NB4 (cell line): Measurements from ENCODE around the gene ELP2.

ENCODE experiments used
- DNase-seq: peaks from one replicate; pipeline ENCODE4 v3.0.0; 2010; ENCODE audit warnings: low read depth
- H3K4me3 ChIP-seq: one replicate; pipeline ENCODE4 v1.5.1; 2011; ENCODE audit warnings: mild to moderate bottlenecking, low read depth, low read length, moderate library complexity
- MYC ChIP-seq: IDR thresholded peaks from 2 replicates; pipeline ENCODE4 v1.6.1; 2011; ENCODE audit warnings: low read depth, low read length
- POLR2A ChIP-seq: IDR thresholded peaks from 2 replicates; pipeline ENCODE4 v1.6.1; 2011; ENCODE audit warnings: mild to moderate bottlenecking; ENCODE audit not compliant: insufficient read length; ENCODE audit errors: extremely low read depth
- TF ChIP-seq, protein P1 (sequence below): IDR thresholded peaks from 2 replicates; pipeline ENCODE4 v1.6.1; 2011; ENCODE audit warnings: low read depth, low read length
- TF ChIP-seq, protein P2 (sequence below): IDR thresholded peaks from one replicate; pipeline ENCODE4 v1.5.1; 2012; ENCODE audit warnings: low read depth, low read length

ELP2 gene

DNA sequence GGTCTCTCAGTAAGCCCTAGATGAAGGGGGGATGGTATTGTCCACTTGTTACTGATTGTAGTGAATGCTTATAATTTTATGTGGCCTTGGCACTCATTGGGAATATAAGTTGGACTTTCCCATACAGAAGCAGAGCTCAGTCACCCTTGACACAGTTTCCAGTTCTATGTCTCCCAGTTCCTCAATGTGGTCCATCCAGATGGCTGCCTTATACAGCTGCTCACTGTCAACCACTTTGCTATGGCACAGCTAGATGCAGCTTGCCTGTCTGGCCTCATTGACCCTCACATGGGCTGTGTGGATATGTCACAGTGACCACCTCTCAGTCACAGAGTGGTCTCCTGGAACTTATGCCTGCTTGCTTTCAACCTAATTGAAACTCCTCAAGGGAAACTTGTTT, 22.2 kb upstream of the ELP2 start:
- no peak for DNase-seq
- H3K4me3 ChIP-seq = no peak overlapping the region
- TF ChIP-seq, protein P1, sequence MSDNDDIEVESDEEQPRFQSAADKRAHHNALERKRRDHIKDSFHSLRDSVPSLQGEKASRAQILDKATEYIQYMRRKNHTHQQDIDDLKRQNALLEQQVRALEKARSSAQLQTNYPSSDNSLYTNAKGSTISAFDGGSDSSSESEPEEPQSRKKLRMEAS = no peak
- TF ChIP-seq, protein P2, sequence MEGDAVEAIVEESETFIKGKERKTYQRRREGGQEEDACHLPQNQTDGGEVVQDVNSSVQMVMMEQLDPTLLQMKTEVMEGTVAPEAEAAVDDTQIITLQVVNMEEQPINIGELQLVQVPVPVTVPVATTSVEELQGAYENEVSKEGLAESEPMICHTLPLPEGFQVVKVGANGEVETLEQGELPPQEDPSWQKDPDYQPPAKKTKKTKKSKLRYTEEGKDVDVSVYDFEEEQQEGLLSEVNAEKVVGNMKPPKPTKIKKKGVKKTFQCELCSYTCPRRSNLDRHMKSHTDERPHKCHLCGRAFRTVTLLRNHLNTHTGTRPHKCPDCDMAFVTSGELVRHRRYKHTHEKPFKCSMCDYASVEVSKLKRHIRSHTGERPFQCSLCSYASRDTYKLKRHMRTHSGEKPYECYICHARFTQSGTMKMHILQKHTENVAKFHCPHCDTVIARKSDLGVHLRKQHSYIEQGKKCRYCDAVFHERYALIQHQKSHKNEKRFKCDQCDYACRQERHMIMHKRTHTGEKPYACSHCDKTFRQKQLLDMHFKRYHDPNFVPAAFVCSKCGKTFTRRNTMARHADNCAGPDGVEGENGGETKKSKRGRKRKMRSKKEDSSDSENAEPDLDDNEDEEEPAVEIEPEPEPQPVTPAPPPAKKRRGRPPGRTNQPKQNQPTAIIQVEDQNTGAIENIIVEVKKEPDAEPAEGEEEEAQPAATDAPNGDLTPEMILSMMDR = no peak
- TF ChIP-seq MYC (no peak), POLR2A (no peak)

DNA sequence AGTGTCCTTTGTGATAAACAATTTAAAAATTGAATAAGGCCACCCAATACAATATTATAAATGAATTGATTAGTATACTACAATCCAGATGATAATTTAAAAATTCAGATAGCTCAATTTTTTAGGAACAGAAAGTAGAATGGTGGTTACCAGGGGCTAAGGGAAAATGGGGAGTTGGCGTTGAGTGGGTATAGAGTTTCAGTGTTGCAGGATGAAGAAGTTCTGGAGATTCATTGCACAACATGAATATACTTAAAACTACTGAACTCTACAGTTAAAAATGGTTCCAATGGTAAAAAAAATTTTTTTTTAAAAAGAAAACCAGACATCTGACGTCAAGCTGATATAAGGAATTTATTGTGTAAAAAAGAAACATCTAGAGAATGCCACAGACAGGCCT, 21.5 kb upstream of the ELP2 start:
- DNase-seq = no peak
- no peak overlapping the region for H3K4me3 ChIP-seq
- TF ChIP-seq, protein P2 = no peak
- no peak for TF ChIP-seq POLR2A
- no peak for TF ChIP-seq MYC
- TF ChIP-seq, protein P1 = no peak

DNA sequence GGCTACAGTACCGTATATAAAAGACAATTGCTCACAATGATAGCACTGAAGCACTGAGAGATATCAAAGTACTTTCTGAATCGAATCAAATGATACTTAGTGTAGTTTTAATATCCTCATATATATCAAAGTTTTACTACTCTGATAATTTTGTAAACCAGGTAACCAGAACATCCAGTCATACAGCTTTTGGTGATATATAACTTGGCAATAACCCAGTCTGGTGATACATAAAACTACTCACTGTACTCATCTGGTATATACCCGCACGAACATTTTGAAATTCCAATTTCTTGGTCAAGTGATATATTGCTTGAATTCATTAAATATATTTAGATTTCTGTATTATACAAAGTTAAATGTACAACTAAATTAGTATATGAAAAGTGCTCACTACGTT, 21.1 kb upstream of the ELP2 start:
- TF ChIP-seq, protein P2 = no peak
- no peak for TF ChIP-seq MYC
- no peak for TF ChIP-seq POLR2A
- TF ChIP-seq, protein P1 = no peak
- no peak overlapping the region for H3K4me3 ChIP-seq
- DNase-seq = no peak

DNA sequence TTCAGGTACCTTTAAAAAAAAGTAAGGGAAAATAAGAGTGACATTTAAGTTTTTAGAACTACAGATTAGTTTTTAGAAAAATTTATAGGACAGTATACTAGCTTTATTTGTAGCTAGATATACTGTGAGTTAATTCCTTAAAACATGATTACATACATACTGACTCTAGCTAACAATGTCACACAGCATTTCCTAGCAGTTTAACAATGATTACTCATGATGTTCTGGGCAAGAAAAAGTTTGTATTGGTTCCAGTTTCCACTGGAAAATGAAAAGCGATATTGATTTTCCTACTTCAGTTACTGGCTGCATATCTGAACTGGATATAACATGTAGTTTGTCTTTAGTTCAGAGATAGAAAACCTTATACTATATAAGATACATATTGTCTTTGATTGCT, 20.0 kb upstream of the ELP2 start:
- TF ChIP-seq POLR2A (no peak), MYC (no peak)
- TF ChIP-seq, protein P2 = no peak
- TF ChIP-seq, protein P1 = no peak
- no peak overlapping the region for H3K4me3 ChIP-seq
- DNase-seq = no peak

DNA sequence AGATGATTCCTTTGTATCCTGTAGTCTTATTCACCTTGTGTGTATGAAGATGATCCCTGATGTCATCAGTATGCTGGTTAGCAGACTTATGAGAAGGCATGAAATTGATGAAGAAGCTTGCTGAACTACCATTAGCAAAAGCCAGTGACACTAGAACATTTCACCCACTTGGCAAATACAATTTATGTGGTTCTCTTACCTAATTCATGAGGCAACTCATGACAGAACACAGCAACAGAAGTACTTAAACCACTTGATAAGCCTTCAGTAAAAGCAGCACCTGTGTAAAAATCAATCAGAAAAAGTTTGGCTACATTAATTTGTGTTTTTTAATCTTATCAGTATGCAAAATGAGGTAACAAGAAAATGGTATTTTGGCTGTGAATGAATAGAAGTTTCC, 17.4 kb upstream of the ELP2 start:
- TF ChIP-seq, protein P1 = no peak
- no peak for TF ChIP-seq MYC
- TF ChIP-seq, protein P2 = no peak
- no peak for TF ChIP-seq POLR2A
- no peak for DNase-seq
- no peak overlapping the region for H3K4me3 ChIP-seq

DNA sequence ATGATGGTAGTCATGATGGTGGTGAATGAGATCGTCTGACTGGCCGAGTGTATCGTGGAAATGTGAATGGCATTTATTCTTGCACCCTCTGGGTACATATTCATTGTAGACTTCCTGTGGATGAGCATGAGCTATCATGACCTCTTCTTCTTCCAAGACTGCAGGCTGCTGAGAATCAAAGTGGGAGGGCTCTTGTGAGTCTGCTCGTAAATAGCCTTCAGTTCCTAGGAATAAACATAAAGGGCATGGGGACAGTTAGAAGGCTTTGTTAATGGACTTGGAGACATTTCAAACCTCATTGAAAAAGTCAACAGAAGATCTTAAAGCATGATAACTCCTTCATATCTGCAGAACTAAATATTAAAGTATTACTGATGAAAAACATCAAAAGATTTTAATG, 15.4 kb upstream of the ELP2 start:
- TF ChIP-seq POLR2A = no peak
- TF ChIP-seq, protein P2 = no peak
- TF ChIP-seq, protein P1 = no peak
- TF ChIP-seq MYC = no peak
- no peak for DNase-seq
- no peak overlapping the region for H3K4me3 ChIP-seq
